Stomach (tissue), 9 donors: Measurements from ENCODE around the gene BMP6. TPM values are rescaled to one million over a fixed set of nuclear protein-coding genes. Genes with fewer than 3 reads are reported as not detected.

ENCODE experiments used
- DNase-seq, 2 donors: peaks; one replicate each; pipeline versions ENCODE4 v3.0.0 to v3.0.0-alpha.2; 2013 to 2019
- H3K27ac ChIP-seq, 5 donors: fragments of 200-600 bp in 4 of 5; sonication (generic) in 4 of 5; one replicate each; pipeline ENCODE4 v1.5.1; 2013 to 2019; ENCODE audit warnings: mild to moderate bottlenecking in 1 of 5, moderate library complexity in 1 of 5
- H3K27me3 ChIP-seq, 3 donors: fragments of 200-600 bp; sonication (generic); one replicate each; pipeline ENCODE4 v1.5.1; 2017 to 2019; ENCODE audit warnings: mixed run types in 1 of 3
- H3K36me3 ChIP-seq, 4 donors: fragments of 200-600 bp; sonication (generic); 1 replicate in 3 of 4; 2 replicates in 1 of 4; pipeline ENCODE4 v1.5.1; 2016 to 2019
- H3K4me1 ChIP-seq, 4 donors: fragments of 200-600 bp; sonication (generic); one replicate each; pipeline ENCODE4 v1.5.1; 2016 to 2019
- H3K4me3 ChIP-seq, 4 donors: fragments of 200-600 bp; sonication (generic) in 3 of 4; one replicate each; pipeline ENCODE4 v1.5.1; 2016 to 2019; ENCODE audit warnings: mild to moderate bottlenecking in 1 of 4
- H3K9me3 ChIP-seq, 4 donors: fragments of 200-600 bp; sonication (generic); one replicate each; pipeline ENCODE4 v1.5.1; 2016 to 2019
- EP300 ChIP-seq: sonication (generic); formaldehyde crosslinking; IDR thresholded peaks from one replicate; pipeline ENCODE4 v1.6.1; 2017; ENCODE audit warnings: antibody characterized with exemption
- POLR2A ChIP-seq, 4 donors: fragments of 450-650 bp; IDR thresholded peaks; one replicate each; pipeline ENCODE4 v1.6.1; 2016; ENCODE audit warnings: antibody characterized with exemption in 4 of 4, control low read depth in 2 of 4, mild to moderate bottlenecking in 1 of 4, moderate library complexity in 1 of 4
- POLR2AphosphoS5 ChIP-seq, 3 donors: sonication (generic); formaldehyde crosslinking; IDR thresholded peaks; one replicate each; pipeline ENCODE4 v1.6.1; 2016; ENCODE audit warnings: antibody characterized with exemption in 3 of 3
- WGBS, 5 donors: extraction: QIAGEN DNeasy Blood & Tissue Kit in 3 of 5; methylation state at CpG; one replicate each; pipeline versions ENCODE4 v1.1.5 to v1.1.7; 2013 to 2018; 5-methylcytosine and 5-hydroxymethylcytosine counted together
- intact Hi-C: fragments of 100-400 bp; cut with DNase I; formaldehyde crosslinking; loops from one replicate; pipeline ENCODE4 v1.15.1; 2023; ENCODE audit warnings: low total_unique reads
- polyA plus RNA-seq, 3 donors: library from polyadenylated mRNA; stranded (reverse); fragments of 200-250 nt; gene quantifications; one replicate each; pipeline ENCODE4 v1.2.3, GENCODE V29; 2013
- total RNA-seq, 5 donors: library from RNA; depleted of rRNA; stranded (reverse); fragments of >200 nt; gene quantifications; one replicate each; pipeline versions ENCODE4 v1.1.0 to v1.2.3, GENCODE V29; 2014 to 2016
- TF ChIP-seq, protein P1 (sequence below), 7 experiments: fragments of 450-650 bp in 4 of 7; fragments of 200-600 bp in 3 of 7; sonication (generic) in 3 of 7; IDR thresholded peaks; one replicate each; pipeline ENCODE4 v1.5.1; 2016 to 2019; ENCODE audit warnings: antibody characterized with exemption in 7 of 7, control low read depth in 2 of 7, mild to moderate bottlenecking in 1 of 7
- donor health status: healthy with polysubstance abuse.
- donor health status: Bipolar disorder and iron deficiency.
- donor health status: healthy.

Gene BMP6
- total and polyA plus RNA-seq, 8 donors = 0.50 to 15.8 (median 2.7) TPM; not detected in 1

DNA sequence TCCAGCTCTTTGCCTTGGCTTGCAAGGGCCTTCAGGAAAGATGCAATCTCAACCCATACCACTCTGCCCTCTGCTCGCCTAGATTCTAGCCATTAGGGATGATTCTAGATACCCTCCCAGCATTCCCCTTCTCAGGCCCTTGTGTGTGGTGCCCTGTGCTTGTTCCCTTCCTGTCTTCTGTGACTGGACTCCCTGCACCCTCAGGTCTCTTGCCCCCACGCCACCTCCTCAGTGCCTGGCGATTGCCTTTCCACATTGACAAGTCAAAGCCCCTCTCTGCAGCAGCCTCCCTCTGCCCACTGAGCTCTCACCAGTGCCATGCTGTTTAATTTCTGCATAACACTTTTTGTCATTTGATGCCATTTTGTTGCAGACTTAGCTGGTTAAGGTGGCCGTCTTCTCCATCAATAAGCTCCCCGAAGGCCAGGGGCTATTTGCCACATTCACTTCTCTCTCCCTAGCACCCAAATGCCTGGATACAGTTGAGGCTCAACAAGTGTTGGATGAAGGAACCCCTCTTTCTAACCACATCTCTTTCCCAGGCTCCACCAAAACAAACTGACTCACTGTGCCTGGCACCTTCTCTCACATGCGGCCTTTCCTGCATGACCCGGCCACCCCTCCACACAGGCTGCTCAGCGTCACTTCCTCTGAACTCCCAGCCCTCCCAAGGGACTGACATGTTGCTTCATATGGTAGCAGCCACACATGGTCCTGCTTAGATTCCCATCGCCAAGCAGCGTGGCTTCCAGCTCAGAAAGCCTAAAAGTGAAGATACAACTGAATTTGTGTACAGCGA is 189.3 kb downstream of the BMP6 start:
- WGBS, 5 donors = 85 to 91% (median 88%) methylated on average over 11 of the region's 11 CpGs
- TF ChIP-seq POLR2AphosphoS5 (IDR thresholded peaks at IDR 0.05) (no peak), EP300 (no peak), POLR2A (IDR thresholded peaks at IDR 0.05) (no peak)
- TF ChIP-seq, protein P1, sequence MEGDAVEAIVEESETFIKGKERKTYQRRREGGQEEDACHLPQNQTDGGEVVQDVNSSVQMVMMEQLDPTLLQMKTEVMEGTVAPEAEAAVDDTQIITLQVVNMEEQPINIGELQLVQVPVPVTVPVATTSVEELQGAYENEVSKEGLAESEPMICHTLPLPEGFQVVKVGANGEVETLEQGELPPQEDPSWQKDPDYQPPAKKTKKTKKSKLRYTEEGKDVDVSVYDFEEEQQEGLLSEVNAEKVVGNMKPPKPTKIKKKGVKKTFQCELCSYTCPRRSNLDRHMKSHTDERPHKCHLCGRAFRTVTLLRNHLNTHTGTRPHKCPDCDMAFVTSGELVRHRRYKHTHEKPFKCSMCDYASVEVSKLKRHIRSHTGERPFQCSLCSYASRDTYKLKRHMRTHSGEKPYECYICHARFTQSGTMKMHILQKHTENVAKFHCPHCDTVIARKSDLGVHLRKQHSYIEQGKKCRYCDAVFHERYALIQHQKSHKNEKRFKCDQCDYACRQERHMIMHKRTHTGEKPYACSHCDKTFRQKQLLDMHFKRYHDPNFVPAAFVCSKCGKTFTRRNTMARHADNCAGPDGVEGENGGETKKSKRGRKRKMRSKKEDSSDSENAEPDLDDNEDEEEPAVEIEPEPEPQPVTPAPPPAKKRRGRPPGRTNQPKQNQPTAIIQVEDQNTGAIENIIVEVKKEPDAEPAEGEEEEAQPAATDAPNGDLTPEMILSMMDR (IDR thresholded peaks at IDR 0.05) = no peak
- H3K27me3 ChIP-seq = no peaks in the 10 kb centered on the region
- H3K36me3 ChIP-seq = no peaks in the 10 kb centered on the region
- H3K9me3 ChIP-seq = no peaks in the 10 kb centered on the region
- intact Hi-C loops = no loop called here
- peaks cover 0 to 10% (median 8%) of the 10 kb centered on the region in 4 donors for H3K4me1 ChIP-seq
- no peak for DNase-seq
- H3K27ac ChIP-seq = peak overlapping the region in 1 of 5 donors; percentile 1
- H3K4me3 ChIP-seq = no peak overlapping the region

DNA sequence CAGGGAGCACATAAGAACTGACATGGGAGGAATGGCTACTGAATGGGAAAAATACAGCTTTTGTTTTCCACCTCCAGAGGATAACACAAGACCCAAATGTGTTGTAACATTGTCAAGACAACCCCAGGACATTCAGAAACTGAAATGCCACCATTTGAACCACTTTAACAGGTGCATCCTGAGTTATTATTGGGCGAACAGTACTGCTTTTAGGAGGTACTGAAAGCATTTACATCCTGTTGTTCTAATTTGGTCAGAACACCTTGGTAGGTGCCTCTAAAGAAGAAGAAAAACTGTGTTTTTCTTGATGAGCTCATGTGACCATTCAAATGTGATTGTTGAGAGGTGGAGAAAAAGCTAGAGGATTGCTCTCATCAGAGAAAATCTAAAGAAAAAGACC is 191.1 kb downstream of the BMP6 start:
- WGBS, 5 donors = 83 to 100% (median 87%) methylated on average over 1 of the region's 1 CpG
- TF ChIP-seq POLR2AphosphoS5 (IDR thresholded peaks at IDR 0.05) = no peak
- no peak for TF ChIP-seq POLR2A (IDR thresholded peaks at IDR 0.05)
- no peak for TF ChIP-seq EP300
- TF ChIP-seq, protein P1 (IDR thresholded peaks at IDR 0.05) = no peak
- Histone ChIP-seq H3K27ac (peak overlapping the region in 1 of 5 donors; percentile 50), H3K27me3 (no peaks in the 10 kb centered on the region), H3K4me1 (no peaks in the 10 kb centered on the region), H3K4me3 (no peak overlapping the region), H3K9me3 (no peaks in the 10 kb centered on the region), H3K36me3 (no peaks in the 10 kb centered on the region)
- intact Hi-C loops = no loop called here
- no peak for DNase-seq

DNA sequence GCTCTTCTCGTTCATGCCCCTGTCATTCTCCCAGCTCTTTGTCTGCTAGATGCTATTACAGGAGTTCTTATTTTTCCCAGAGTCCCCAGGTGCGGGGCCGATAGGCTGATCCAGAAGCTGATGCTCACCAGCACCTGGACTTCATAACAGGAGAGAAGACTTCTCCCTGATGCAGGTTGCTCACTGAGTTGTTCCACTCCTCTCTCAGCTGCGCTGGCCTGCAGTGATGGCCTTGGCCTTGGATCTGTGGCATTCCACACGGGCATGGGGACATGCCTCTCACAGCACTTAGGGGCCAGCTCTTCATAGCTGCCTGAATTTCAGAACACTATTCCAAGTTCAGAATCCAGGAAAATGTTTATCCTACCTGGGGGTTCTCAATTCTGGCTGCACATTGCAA is 191.8 kb downstream of the BMP6 start:
- no peaks in the 10 kb centered on the region for H3K27me3 ChIP-seq
- DNase-seq = no peak
- no peak overlapping the region for H3K27ac ChIP-seq
- H3K36me3 ChIP-seq = no peaks in the 10 kb centered on the region
- no peak overlapping the region for H3K4me3 ChIP-seq
- WGBS, 5 donors = 83 to 89% (median 87%) methylated on average over 5 of the region's 5 CpGs
- H3K4me1 ChIP-seq = no peaks in the 10 kb centered on the region
- intact Hi-C loops = no loop called here
- H3K9me3 ChIP-seq = no peaks in the 10 kb centered on the region
- TF ChIP-seq, protein P1 (IDR thresholded peaks at IDR 0.05) = no peak
- no peak for TF ChIP-seq EP300
- no peak for TF ChIP-seq POLR2A (IDR thresholded peaks at IDR 0.05)
- no peak for TF ChIP-seq POLR2AphosphoS5 (IDR thresholded peaks at IDR 0.05)

DNA sequence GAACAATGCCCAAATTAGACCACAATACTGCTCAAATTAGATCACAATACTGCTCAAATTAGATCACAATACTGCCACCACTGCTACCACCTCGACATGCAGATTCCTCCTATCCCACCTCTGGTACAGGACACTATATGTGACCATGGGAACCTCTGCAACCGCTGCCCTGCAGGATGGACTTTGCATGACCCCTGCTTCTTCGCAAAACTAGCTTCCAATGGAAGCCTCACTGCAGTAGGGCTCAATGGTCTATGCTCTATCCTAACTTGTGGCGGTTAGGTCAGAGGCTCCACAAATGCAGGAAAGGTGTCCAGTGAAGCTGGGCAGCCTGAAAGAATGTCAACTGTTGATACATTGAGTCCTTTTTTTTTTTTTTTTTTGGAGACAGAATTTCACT is 192.5 kb downstream of the BMP6 start:
- TF ChIP-seq, protein P1 (IDR thresholded peaks at IDR 0.05) = no peak
- TF ChIP-seq EP300 = no peak
- no peak for TF ChIP-seq POLR2A (IDR thresholded peaks at IDR 0.05)
- TF ChIP-seq POLR2AphosphoS5 (IDR thresholded peaks at IDR 0.05) = no peak
- H3K36me3 ChIP-seq = no peaks in the 10 kb centered on the region
- H3K9me3 ChIP-seq = no peaks in the 10 kb centered on the region
- WGBS, 5 donors = 88 to 95% (median 89%) methylated on average over 4 of the region's 4 CpGs
- DNase-seq = no peak
- H3K27me3 ChIP-seq = no peaks in the 10 kb centered on the region
- H3K4me1 ChIP-seq = no peaks in the 10 kb centered on the region
- intact Hi-C loops = no loop called here
- no peak overlapping the region for H3K27ac ChIP-seq
- H3K4me3 ChIP-seq = no peak overlapping the region
